HepG2 (cell line): Measurements from ENCODE around the gene SGO1. TPM values are rescaled to one million over a fixed set of nuclear protein-coding genes. Genes with fewer than 3 reads are reported as not detected.

Experiments used
- CREBL2 ChIP-seq: sonication (generic); formaldehyde crosslinking; IDR thresholded peaks from 2 replicates; pipeline ENCODE4 v1.8.1; 2023; ENCODE audit warnings: missing genetic modification reagents, mild to moderate bottlenecking, borderline replicate concordance
- GTF2F1 ChIP-seq: fragments of 150-350 bp; IDR thresholded peaks from 2 replicates; pipeline ENCODE4 v1.6.1; 2014; ENCODE audit warnings: low read length
- KIAA2018 ChIP-seq: sonication (generic); formaldehyde crosslinking; IDR thresholded peaks from 2 replicates; pipeline ENCODE4 v1.5.0; 2020; ENCODE audit warnings: mild to moderate bottlenecking, missing genetic modification reagents, borderline replicate concordance
- MIXL1 ChIP-seq: IDR thresholded peaks from 2 replicates; pipeline ENCODE4 v1.6.1; 2016
- MXD4 ChIP-seq: IDR thresholded peaks from 2 replicates; pipeline ENCODE4 v1.6.1; 2016; ENCODE audit warnings: mild to moderate bottlenecking, missing biosample characterization, missing genetic modification reagents
- NFATC3 ChIP-seq: sonication (generic); formaldehyde crosslinking; IDR thresholded peaks from 2 replicates; pipeline ENCODE4 v1.5.1; 2020; ENCODE audit warnings: mild to moderate bottlenecking, missing genetic modification reagents
- RFXANK ChIP-seq: IDR thresholded peaks from 2 replicates; pipeline ENCODE4 v1.6.1; 2016
- SALL2 ChIP-seq: sonication (generic); formaldehyde crosslinking; IDR thresholded peaks from 2 replicates; pipeline ENCODE4 v1.8.1; 2023; ENCODE audit warnings: mild to moderate bottlenecking, missing genetic modification reagents, inconsistent platforms
- TRIM24 ChIP-seq: sonication (generic); formaldehyde crosslinking; IDR thresholded peaks from 2 replicates; pipeline ENCODE4 v1.8.0; 2022; ENCODE audit warnings: mild to moderate bottlenecking, missing genetic modification reagents
- ZNF407 ChIP-seq: sonication (generic); formaldehyde crosslinking; IDR thresholded peaks from one replicate; pipeline ENCODE4 v1.5.1; 2020; ENCODE audit warnings: mild to moderate bottlenecking, missing genetic modification reagents; ENCODE audit errors: not compliant biosample characterization
- ZNF883 ChIP-seq: sonication (generic); formaldehyde crosslinking; IDR thresholded peaks from 2 replicates; pipeline ENCODE4 v1.5.1; 2020; ENCODE audit warnings: mild to moderate bottlenecking, missing genetic modification reagents; ENCODE audit errors: not compliant biosample characterization
- ZSCAN30 ChIP-seq: sonication (generic); formaldehyde crosslinking; IDR thresholded peaks from 2 replicates; pipeline ENCODE4 v1.5.0; 2020; ENCODE audit warnings: mild to moderate bottlenecking, missing genetic modification reagents
- polyA plus RNA-seq, 8 experiments: library from polyadenylated mRNA; depleted of rRNA in 3 of 8; stranded (reverse) in 7 of 8; unstranded in 1 of 8; fragments of >200 nt; fragmentation: Illumina TruSeq in 4 of 8; extraction: Trizol in 4 of 8; gene quantifications; 2 replicates each; pipeline versions ENCODE4 v1.2.1 to v1.2.3, GENCODE V29; 2011 to 2016; ENCODE audit warnings: low read depth in 4 of 8, missing spikeins in 1 of 8, mixed read lengths in 1 of 8; ENCODE audit not compliant: insufficient read depth in 1 of 8
- total RNA-seq, 5 experiments: library from RNA; depleted of rRNA; stranded (reverse); fragments of >200 nt; fragmentation: Illumina TruSeq; extraction: Trizol; gene quantifications; 2 replicates each; pipeline ENCODE4 v1.2.3, GENCODE V29; 2016; ENCODE audit warnings: low read depth in 1 of 5

The SGO1 gene
- total and polyA plus RNA-seq, 2 of the 13 experiments (the other 11 are each of a cell fraction or from before 2014, with no cell fraction given) = 2.1 to 16.1 TPM

GRCh38 chr3:20185679-20186599 lies at the start of gene SGO1 (continued):
- TF ChIP-seq CREBL2 (CRISPR knock-in tag) (no peak), KIAA2018 (CRISPR knock-in tag) (no peak), MXD4 (peak; percentile 81; the same call in 1 of the 2 replicates), SALL2 (CRISPR knock-in tag) (no peak), GTF2F1 (peak; percentile 84; the same call in 1 of the 2 replicates), ZSCAN30 (CRISPR knock-in tag) (no peak), TRIM24 (CRISPR knock-in tag) (no peak), ZNF883 (CRISPR knock-in tag) (no peak), RFXANK (CRISPR knock-in tag) (no peak), MIXL1 (CRISPR knock-in tag) (0 out of 2 replicates have a peak, but pooled peaks have one; percentile 30), NFATC3 (CRISPR knock-in tag) (no peak), ZNF407 (CRISPR knock-in tag) (peak; percentile 31)
